ENCODE results near the gene NLK.

- no peak for TF ChIP-seq CTCF (IDR thresholded peaks at IDR 0.05)
- no peak for TF ChIP-seq EP300 (IDR thresholded peaks at IDR 0.05)
Measured at GRCh38 chr17:28020515-28020914, 22.0 kb upstream of the NLK start.

All from tibial nerve (tissue), 4 donors.